ENCODE measurements around the gene PKP4.

DNA sequence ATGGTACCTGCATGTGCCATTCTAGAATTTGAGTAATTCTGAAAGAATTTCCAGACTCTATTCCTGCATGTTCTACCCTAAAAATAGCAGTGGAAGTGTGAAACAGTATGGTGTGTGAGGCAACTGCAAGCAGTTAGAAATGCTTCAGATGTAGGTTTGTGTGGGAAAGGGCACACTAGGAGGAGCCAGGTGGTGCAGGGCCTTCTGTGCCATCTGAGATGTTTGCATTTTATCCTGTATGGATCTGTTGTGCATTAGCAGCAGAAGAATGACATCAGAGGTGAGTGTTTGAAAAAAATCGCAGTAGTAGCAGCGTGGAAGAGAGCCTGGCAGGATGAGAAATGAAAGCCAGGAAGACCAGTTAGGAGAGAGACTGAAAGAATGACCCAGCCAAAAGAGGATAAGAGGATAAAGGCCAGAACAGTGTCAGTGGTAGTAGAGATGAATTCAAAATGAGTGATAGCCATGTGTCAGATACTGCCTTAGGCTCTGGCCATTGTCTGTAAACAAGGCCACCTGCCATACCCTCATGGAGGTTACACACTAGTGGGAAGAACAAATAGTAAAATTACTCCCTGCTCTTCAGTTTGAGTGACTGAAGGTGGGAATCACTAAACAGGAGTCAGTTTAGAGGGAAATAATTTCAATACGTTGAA is 142.2 kb downstream of the PKP4 start:
- TF ChIP-seq BHLHE40 (IDR thresholded peaks at IDR 0.05; ENCODE audit: borderline replicate concordance): no peak
- TF ChIP-seq FOXM1 (IDR thresholded peaks at IDR 0.05; ENCODE audit: borderline replicate concordance): no peak
- TF ChIP-seq ZNF384 (IDR thresholded peaks at IDR 0.05): no peak
- no peak for TF ChIP-seq TARDBP (IDR thresholded peaks at IDR 0.05)
- TF ChIP-seq SP1 (IDR thresholded peaks at IDR 0.05): no peak
- TF ChIP-seq ELF4 (IDR thresholded peaks at IDR 0.05): no peak
- TF ChIP-seq SUZ12 (IDR thresholded peaks at IDR 0.05): no peak
- TF ChIP-seq HDGF (IDR thresholded peaks at IDR 0.05; ENCODE audit: borderline replicate concordance): no peak
